ENCODE measurements around the gene ATP8A2. TPM values are rescaled to one million over a fixed set of nuclear protein-coding genes. Genes with fewer than 3 reads are reported as not detected.

The ATP8A2 gene
- total and polyA plus RNA-seq, 7 donors = under 0.01 to 2.2 (median 1.2) TPM; not detected in 1

DNA sequence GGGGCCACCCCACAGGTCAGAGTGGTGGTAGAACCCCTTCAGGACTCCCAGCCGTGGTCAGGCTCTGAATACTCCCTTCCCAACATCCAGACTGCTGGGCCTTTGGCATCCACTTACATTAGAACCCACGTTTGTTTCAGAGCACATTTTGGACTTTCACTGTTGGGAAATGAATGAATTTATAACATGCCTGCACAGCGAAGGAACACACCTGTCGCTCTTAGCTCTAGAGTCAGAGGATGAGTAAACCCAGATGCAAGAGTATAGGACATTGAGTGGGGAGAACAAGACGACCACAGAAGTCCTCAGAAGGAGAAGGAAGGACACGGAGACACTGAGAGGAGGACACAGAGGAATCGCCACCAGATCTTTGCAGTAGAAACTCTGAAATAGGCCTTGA, 649.1 kb downstream of the ATP8A2 start:
- no peak overlapping the region for H3K27ac ChIP-seq
- WGBS, 2 donors = 66 to 84% methylated on average over 7 of the region's 7 CpGs
- DNase-seq = no peak
- no peak overlapping the region for H3K4me3 ChIP-seq
- H3K36me3 ChIP-seq = no peaks in the 10 kb centered on the region
- TF ChIP-seq POLR2A (IDR thresholded peaks at IDR 0.05) (no peak), POLR2AphosphoS5 (IDR thresholded peaks at IDR 0.05) (no peak), EP300 (IDR thresholded peaks at IDR 0.05) (no peak)
- TF ChIP-seq, protein P1, sequence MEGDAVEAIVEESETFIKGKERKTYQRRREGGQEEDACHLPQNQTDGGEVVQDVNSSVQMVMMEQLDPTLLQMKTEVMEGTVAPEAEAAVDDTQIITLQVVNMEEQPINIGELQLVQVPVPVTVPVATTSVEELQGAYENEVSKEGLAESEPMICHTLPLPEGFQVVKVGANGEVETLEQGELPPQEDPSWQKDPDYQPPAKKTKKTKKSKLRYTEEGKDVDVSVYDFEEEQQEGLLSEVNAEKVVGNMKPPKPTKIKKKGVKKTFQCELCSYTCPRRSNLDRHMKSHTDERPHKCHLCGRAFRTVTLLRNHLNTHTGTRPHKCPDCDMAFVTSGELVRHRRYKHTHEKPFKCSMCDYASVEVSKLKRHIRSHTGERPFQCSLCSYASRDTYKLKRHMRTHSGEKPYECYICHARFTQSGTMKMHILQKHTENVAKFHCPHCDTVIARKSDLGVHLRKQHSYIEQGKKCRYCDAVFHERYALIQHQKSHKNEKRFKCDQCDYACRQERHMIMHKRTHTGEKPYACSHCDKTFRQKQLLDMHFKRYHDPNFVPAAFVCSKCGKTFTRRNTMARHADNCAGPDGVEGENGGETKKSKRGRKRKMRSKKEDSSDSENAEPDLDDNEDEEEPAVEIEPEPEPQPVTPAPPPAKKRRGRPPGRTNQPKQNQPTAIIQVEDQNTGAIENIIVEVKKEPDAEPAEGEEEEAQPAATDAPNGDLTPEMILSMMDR (IDR thresholded peaks at IDR 0.05) = no peak
- no peaks in the 10 kb centered on the region for H3K4me1 ChIP-seq
- no peaks in the 10 kb centered on the region for H3K27me3 ChIP-seq
- no peaks in the 10 kb centered on the region for H3K9me3 ChIP-seq
- intact Hi-C loops (cut with DNase I) = no loop called here

DNA sequence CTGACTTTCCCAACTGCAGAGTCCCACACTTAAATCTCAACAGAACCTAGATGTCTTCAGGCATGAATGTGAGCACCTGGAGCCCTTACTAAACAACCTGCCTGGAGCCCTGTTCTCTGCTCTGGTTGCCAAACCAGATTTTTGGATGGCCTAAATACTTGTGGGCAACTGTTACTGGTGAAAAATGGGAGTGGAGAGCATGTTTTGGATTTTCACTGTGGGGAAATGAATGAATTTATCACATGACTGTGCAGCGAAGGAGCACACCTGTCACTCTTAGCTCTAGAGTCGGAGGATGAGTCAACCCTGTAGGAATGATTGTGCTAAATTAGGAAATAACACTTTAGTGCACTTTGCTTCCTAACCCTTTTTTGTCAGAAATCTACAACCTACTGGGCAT, 649.7 kb downstream of the ATP8A2 start:
- TF ChIP-seq POLR2A (IDR thresholded peaks at IDR 0.05) (no peak), EP300 (IDR thresholded peaks at IDR 0.05) (no peak), POLR2AphosphoS5 (IDR thresholded peaks at IDR 0.05) (no peak)
- TF ChIP-seq, protein P1 (IDR thresholded peaks at IDR 0.05) = no peak
- Histone ChIP-seq H3K27ac (no peak overlapping the region), H3K36me3 (no peaks in the 10 kb centered on the region), H3K4me3 (no peak overlapping the region), H3K27me3 (no peaks in the 10 kb centered on the region), H3K4me1 (no peaks in the 10 kb centered on the region), H3K9me3 (no peaks in the 10 kb centered on the region)
- 54 to 72% methylated on average over 2 of the region's 2 CpGs for WGBS, 2 donors
- no peak for DNase-seq
- intact Hi-C loops (cut with DNase I) = no loop called here

DNA sequence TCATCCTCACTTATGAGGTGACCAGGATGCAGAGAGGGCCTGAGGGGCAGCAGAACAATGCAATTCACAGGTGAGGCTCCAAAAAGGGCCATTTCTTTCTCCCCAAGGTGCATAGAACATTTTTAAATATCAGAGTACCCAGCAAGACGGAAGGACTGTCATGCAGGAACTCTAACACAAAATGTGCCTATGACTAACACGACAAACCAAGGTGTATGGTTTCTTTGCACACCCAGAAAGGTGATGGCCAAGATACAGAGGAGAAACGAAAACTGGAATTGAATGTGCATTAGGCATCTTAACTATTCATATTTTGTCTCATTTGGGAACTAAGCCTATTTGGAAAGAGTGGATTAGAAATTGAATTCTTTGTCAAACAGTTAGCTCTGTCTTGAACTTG, 650.2 kb downstream of the ATP8A2 start:
- intact Hi-C loops (cut with DNase I) = no loop called here
- Histone ChIP-seq H3K36me3 (no peaks in the 10 kb centered on the region), H3K27ac (no peak overlapping the region), H3K27me3 (no peaks in the 10 kb centered on the region), H3K4me3 (no peak overlapping the region), H3K4me1 (no peaks in the 10 kb centered on the region), H3K9me3 (no peaks in the 10 kb centered on the region)
- DNase-seq = no peak
- TF ChIP-seq POLR2AphosphoS5 (IDR thresholded peaks at IDR 0.05) (no peak), POLR2A (IDR thresholded peaks at IDR 0.05) (no peak), EP300 (IDR thresholded peaks at IDR 0.05) (no peak)
- TF ChIP-seq, protein P1 (IDR thresholded peaks at IDR 0.05) = no peak
- WGBS, 2 donors = 77 to 87% methylated on average over 3 of the region's 3 CpGs

DNA sequence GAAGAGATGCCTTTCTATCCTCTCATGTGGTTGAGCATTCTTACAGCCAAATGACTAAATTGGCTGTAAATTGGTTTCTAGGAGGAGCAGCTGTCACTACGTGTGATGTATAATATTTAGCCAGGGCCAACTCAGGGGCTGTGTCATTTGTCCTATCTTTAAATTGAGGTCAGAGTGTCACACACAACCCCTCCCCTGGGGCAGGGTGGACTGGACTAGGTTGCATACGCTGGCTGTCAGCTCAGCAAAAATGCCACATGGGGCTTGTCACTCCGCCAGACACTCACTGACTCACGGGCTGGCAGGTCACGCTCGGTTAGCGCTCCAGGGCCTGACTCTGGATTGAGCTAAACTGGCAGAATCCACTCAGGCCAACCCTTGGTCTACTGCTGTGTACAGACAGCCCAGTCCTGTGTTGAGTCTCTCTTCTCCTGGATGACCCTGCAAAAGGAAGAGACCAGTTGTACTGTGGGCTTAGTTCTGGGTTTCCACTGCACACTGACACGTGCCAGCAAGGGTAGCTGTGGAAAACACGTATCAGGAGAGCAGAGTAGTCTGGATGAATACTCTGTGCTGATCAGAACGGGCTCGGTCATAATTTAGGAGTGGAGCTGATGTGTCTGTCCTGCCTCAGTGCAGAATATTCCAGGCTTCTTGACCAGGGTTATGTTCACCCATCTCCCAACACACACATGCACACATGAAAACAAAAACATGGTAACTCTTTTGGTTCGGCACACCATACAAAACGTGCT, 650.9 kb downstream of the ATP8A2 start:
- WGBS, 2 donors = 61 to 80% methylated on average over 13 of the region's 13 CpGs
- no peak overlapping the region for H3K4me3 ChIP-seq
- intact Hi-C loops (cut with DNase I) = no loop called here
- no peaks in the 10 kb centered on the region for H3K4me1 ChIP-seq
- H3K27me3 ChIP-seq = no peaks in the 10 kb centered on the region
- DNase-seq = no peak
- TF ChIP-seq EP300 (IDR thresholded peaks at IDR 0.05) = no peak
- TF ChIP-seq POLR2A (IDR thresholded peaks at IDR 0.05) = no peak
- TF ChIP-seq, protein P1 (IDR thresholded peaks at IDR 0.05) = no peak
- TF ChIP-seq POLR2AphosphoS5 (IDR thresholded peaks at IDR 0.05) = no peak
- H3K36me3 ChIP-seq = no peaks in the 10 kb centered on the region
- no peak overlapping the region for H3K27ac ChIP-seq
- H3K9me3 ChIP-seq = no peaks in the 10 kb centered on the region

DNA sequence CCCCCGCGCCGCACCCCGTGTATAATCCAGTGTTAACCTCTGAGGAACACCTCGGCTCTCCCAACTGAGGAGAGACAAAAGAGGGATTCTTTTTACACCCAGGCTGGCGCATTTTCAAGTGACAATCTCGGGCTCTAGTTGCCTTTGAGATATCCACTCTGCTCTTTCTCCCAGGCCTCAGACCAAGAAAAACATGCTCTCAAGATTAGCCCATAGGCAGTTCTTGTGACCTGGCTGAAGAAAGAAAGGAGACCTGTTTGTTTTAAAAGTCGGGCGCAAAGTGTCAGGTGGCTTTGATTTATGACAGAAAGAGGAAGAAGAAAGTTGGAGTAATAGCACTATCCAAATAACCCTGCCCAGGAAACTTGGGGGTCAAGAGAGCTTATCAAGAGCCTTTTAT, 652.8 kb downstream of the ATP8A2 start:
- no peak for DNase-seq
- Histone ChIP-seq H3K36me3 (no peaks in the 10 kb centered on the region), H3K9me3 (no peaks in the 10 kb centered on the region), H3K27ac (no peak overlapping the region), H3K27me3 (no peaks in the 10 kb centered on the region), H3K4me3 (no peak overlapping the region), H3K4me1 (no peaks in the 10 kb centered on the region)
- 67 to 75% methylated on average over 9 of the region's 9 CpGs for WGBS, 2 donors
- no peak for TF ChIP-seq POLR2AphosphoS5 (IDR thresholded peaks at IDR 0.05)
- no peak for TF ChIP-seq POLR2A (IDR thresholded peaks at IDR 0.05)
- TF ChIP-seq, protein P1 (IDR thresholded peaks at IDR 0.05) = no peak
- no peak for TF ChIP-seq EP300 (IDR thresholded peaks at IDR 0.05)
- intact Hi-C loops (cut with DNase I) = no loop called here
